GM12878 (cell line): Measurements from ENCODE around the gene KCNK17. TPM values are rescaled to one million over a fixed set of nuclear protein-coding genes. Genes with fewer than 3 reads are reported as not detected.

Source experiments
- polyA plus RNA-seq, 11 experiments: library from polyadenylated mRNA; depleted of rRNA in 4 of 11; unstranded in 6 of 11; stranded (reverse) in 5 of 11; fragments of >200 nt; fragmentation: Nextera tagmentation in 4 of 11; fragmentation: Illumina TruSeq in 1 of 11; extraction: Ambion mirVana in 4 of 11; extraction: Trizol in 1 of 11; gene quantifications; 1 replicate in 1 of 11; 2 replicates in 10 of 11; pipeline versions ENCODE4 v1.2.1 to v1.2.3, GENCODE V29; 2011 to 2016; ENCODE audit warnings: inconsistent platforms in 2 of 11, missing spikeins in 2 of 11, low read depth in 1 of 11
- total RNA-seq, 4 experiments: library from RNA; depleted of rRNA in 3 of 4; stranded (reverse); fragments of >200 nt in 3 of 4; fragmentation: Illumina TruSeq in 1 of 4; extraction: Trizol in 1 of 4; gene quantifications; 2 replicates each; pipeline versions ENCODE4 v1.2.1 to v1.2.3, GENCODE V29; 2013 to 2021

The KCNK17 gene
- total and polyA plus RNA-seq, 10 of the 15 experiments (the other 5 are each of a cell fraction or from before 2014, with no cell fraction given): not detected

Other genes with a start within 250 kb of the KCNK17 start
- 5.2 and 6.7 TPM in 2 replicates for gene SAYSD1, start 199.2 kb downstream of the KCNK17 start, total RNA-seq (2014; rRNA removed)
- 5.5 and 5.6 TPM in 2 replicates for gene SAYSD1, start 199.2 kb downstream of the KCNK17 start, total RNA-seq (2014; rRNA removed; fragmentation: Illumina TruSeq; extraction: Trizol)
- 5.5 and 7.3 TPM in 2 replicates for gene SAYSD1, start 199.2 kb downstream of the KCNK17 start, total RNA-seq (2021)
- 6.6 and 7.0 TPM in 2 replicates for gene SAYSD1, start 199.2 kb downstream of the KCNK17 start, polyA plus RNA-seq (2011; rRNA removed)
- gene SAYSD1, start 199.2 kb downstream of the KCNK17 start, polyA plus RNA-seq (2014; fragmentation: Illumina TruSeq; extraction: Trizol): 5.9 and 6.0 TPM in 2 replicates
- gene SAYSD1, start 199.2 kb downstream of the KCNK17 start, polyA plus RNA-seq (2014; fragmentation: Nextera tagmentation; extraction: Ambion mirVana): 1 to 10 TPM; 1.5 to 2.2 TPM
- 5.1 and 6.5 TPM in 2 replicates for gene SAYSD1, start 199.2 kb downstream of the KCNK17 start, polyA plus RNA-seq (2014; rRNA removed)
- gene SAYSD1, start 199.2 kb downstream of the KCNK17 start, polyA plus RNA-seq (2016; fragmentation: Nextera tagmentation; extraction: Ambion mirVana): 1 to 10 TPM; 6.3 to 7.1 TPM
- 3.4 and 4.0 TPM in 2 replicates for gene KCNK5, start 84.9 kb downstream of the KCNK17 start, total RNA-seq (2014; rRNA removed)
- gene KCNK5, start 84.9 kb downstream of the KCNK17 start, total RNA-seq (2014; rRNA removed; fragmentation: Illumina TruSeq; extraction: Trizol): 1.8 and 2.3 TPM in 2 replicates
- gene KCNK5, start 84.9 kb downstream of the KCNK17 start, total RNA-seq (2021): 3.8 and 4.2 TPM in 2 replicates
- 1.8 and 2.8 TPM in 2 replicates for gene KCNK5, start 84.9 kb downstream of the KCNK17 start, polyA plus RNA-seq (2011; rRNA removed)
- 1.4 and 1.9 TPM in 2 replicates for gene KCNK5, start 84.9 kb downstream of the KCNK17 start, polyA plus RNA-seq (2014; fragmentation: Illumina TruSeq; extraction: Trizol)
- under 1 TPM; 0.11 to 0.27 TPM for gene KCNK5, start 84.9 kb downstream of the KCNK17 start, polyA plus RNA-seq (2014; fragmentation: Nextera tagmentation; extraction: Ambion mirVana)
- gene KCNK5, start 84.9 kb downstream of the KCNK17 start, polyA plus RNA-seq (2014; rRNA removed): 2.9 and 3.1 TPM in 2 replicates
- 1 to 10 TPM; 1.4 to 1.6 TPM for gene KCNK5, start 84.9 kb downstream of the KCNK17 start, polyA plus RNA-seq (2016; fragmentation: Nextera tagmentation; extraction: Ambion mirVana)
- gene KCNK16, start 8.3 kb upstream of the KCNK17 start, total RNA-seq (2014; rRNA removed): not detected in 2 replicates
- gene KCNK16, start 8.3 kb upstream of the KCNK17 start, total RNA-seq (2014; rRNA removed; fragmentation: Illumina TruSeq; extraction: Trizol): not detected in 2 replicates
- not detected in 2 replicates for gene KCNK16, start 8.3 kb upstream of the KCNK17 start, total RNA-seq (2021)
- not detected in 2 replicates for gene KCNK16, start 8.3 kb upstream of the KCNK17 start, polyA plus RNA-seq (2011; rRNA removed)
- gene KCNK16, start 8.3 kb upstream of the KCNK17 start, polyA plus RNA-seq (2014; fragmentation: Illumina TruSeq; extraction: Trizol): not detected in 2 replicates
- not detected for gene KCNK16, start 8.3 kb upstream of the KCNK17 start, polyA plus RNA-seq (2014; fragmentation: Nextera tagmentation; extraction: Ambion mirVana)
- gene KCNK16, start 8.3 kb upstream of the KCNK17 start, polyA plus RNA-seq (2014; rRNA removed): not detected in 2 replicates
- not detected for gene KCNK16, start 8.3 kb upstream of the KCNK17 start, polyA plus RNA-seq (2016; fragmentation: Nextera tagmentation; extraction: Ambion mirVana)